ENCODE measurements around the gene TMEM131L. TPM values are rescaled to one million over a fixed set of nuclear protein-coding genes. Genes with fewer than 3 reads are reported as not detected.

Gene TMEM131L
- polyA plus RNA-seq, 4 donors, result 26.3 to 35.5 (median 26.9) TPM

- no peak for DNase-seq (ENCODE audit: low read depth in 4 of 4, low spot score in 3 of 4)
These were observed 52.7 kb downstream of the TMEM131L start for GRCh38 chr4:153518637-153519389.

- DNase-seq (ENCODE audit: low read depth in 4 of 4, low spot score in 3 of 4), result no peak
These were observed 53.5 kb downstream of the TMEM131L start for GRCh38 chr4:153519687-153520086.

DNA sequence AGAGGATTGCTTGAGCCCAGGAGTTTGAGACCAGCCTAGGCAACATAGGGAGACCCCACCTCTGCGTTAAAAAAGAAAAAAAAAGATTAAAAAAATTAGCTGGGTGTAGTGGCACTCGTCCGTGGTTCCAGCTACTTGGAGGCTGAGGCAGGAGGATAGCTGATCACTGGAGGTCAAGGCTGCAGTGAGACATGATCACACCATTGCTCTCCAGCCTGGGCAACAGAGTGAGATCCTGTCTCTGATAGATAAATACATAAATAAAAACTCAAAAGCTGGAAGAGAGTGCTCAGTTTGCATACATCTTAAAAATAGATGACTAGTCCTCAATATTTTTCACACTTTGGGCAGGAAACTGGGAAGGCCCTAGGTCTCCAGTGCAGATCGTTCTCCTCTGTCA lies 54.1 kb downstream of the TMEM131L start:
- DNase-seq (ENCODE audit: low read depth in 4 of 4, low spot score in 3 of 4), result no peak

GRCh38 chr4:153520801-153521329 lies 54.7 kb downstream of the TMEM131L start:
- no peak for DNase-seq (ENCODE audit: low read depth in 4 of 4, low spot score in 3 of 4)

DNA sequence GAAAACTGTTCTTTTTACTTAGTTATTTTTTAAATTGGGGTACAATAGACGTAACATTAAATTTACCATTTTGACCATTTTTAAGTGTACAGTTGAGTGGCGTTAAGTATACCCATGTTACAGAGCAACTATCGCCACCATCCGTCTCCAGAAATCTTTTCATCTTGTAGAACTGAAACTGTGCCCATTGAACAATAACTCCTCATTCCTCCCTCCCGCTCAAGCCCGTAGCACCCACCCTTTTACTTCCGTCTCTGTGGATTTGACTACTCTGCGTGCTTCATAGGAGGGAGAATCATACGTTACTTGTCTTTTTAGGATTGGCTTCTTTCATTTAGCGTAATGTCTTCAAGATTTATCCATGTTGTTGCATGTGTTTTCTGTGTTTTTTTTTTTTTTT lies 55.3 kb downstream of the TMEM131L start:
- no peak for DNase-seq (ENCODE audit: low read depth in 4 of 4, low spot score in 3 of 4)

GRCh38 chr4:153521999-153522801 lies 56.0 kb downstream of the TMEM131L start:
- no peak for DNase-seq (ENCODE audit: low read depth in 4 of 4, low spot score in 3 of 4)

DNA sequence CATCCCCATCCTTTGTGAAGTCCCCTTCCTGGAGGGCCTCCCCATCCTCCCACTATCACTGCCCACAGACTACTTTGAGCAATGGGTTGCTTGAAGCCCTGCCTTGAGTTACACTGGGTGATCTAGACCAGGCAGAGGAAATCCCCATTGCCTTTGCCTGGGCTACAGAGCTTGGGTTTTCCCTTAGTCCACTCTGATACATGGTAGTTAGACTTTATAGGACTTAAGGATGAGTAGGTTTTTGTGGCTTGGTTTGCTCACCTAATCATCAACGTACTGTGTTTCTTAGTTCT lies 56.6 kb downstream of the TMEM131L start:
- DNase-seq (ENCODE audit: low read depth in 4 of 4, low spot score in 3 of 4), result no peak

DNA sequence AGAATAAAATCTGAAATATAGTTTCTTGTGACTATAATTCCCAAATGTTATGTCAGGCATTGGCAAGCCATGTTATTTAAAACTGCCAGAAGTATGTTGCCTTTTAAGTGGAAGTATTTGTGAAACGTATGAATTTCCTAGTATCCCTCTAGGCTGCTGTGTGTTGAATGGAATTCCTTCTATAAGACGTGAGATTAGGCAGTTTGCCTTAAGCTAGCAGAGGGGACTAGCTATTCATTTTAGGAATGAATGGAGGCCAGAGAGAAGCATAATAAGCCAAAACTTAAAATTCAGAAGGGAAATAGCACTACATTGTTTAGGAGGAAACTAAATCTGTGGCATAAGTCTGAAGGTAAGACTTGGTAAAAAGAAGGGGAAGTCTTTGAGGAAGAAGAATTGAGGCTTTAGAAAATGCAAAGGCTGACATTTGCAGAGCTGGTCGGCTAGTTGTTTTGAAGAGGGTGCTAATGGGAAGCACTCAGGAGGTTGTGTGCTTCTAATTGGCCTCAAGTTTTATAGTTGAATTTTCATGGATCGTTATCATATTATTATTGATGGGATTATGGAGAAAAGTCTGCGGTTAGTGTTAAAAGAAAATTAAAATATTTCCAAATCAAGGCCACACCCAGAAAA lies 57.1 kb downstream of the TMEM131L start:
- DNase-seq (ENCODE audit: low read depth in 4 of 4, low spot score in 3 of 4), result no peak

- no peak for DNase-seq (ENCODE audit: low read depth in 4 of 4, low spot score in 3 of 4)
These were observed 57.8 kb downstream of the TMEM131L start for GRCh38 chr4:153523941-153524386.

DNA sequence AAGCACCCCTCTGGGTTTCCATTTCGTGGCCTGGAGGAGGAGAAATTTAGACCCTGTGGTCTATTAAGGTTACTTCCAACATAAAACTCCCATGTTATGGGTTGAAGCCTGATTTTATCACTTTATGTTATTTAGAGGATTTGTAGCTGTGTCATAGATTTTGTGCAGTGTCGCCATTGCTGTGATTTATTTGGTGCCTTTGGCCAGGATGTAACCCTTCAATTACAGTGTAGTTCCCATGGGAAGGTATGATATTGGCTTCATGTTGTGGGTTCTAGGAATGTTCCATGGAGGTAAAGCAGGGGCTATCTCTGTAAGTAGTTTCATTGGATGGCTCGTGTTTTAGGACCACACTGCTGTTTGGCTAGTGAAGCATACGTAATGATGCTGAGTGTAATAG lies 58.5 kb downstream of the TMEM131L start:
- no peak for DNase-seq (ENCODE audit: low read depth in 4 of 4, low spot score in 3 of 4)

DNA sequence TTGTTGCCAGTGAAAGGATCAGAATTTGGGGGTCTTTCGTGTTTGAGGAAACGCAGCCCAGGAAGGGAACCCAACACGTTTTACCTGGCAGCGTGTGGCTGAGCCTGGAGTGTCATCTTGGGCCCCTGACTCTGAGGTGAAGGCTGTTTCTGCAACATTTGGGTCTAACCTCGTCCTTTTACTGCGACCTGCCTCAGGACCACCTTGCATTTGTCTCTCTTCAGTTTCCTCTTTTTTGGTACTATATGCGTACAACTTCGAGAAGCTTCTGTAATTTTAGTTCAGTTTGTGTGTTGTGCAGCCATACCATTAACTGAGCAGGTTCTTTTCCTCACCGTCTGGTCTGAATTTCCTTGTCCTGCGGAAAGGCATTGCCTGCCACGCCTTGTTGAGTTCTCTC lies 61.5 kb downstream of the TMEM131L start:
- DNase-seq (ENCODE audit: low read depth in 4 of 4, low spot score in 3 of 4), result no peak

DNA sequence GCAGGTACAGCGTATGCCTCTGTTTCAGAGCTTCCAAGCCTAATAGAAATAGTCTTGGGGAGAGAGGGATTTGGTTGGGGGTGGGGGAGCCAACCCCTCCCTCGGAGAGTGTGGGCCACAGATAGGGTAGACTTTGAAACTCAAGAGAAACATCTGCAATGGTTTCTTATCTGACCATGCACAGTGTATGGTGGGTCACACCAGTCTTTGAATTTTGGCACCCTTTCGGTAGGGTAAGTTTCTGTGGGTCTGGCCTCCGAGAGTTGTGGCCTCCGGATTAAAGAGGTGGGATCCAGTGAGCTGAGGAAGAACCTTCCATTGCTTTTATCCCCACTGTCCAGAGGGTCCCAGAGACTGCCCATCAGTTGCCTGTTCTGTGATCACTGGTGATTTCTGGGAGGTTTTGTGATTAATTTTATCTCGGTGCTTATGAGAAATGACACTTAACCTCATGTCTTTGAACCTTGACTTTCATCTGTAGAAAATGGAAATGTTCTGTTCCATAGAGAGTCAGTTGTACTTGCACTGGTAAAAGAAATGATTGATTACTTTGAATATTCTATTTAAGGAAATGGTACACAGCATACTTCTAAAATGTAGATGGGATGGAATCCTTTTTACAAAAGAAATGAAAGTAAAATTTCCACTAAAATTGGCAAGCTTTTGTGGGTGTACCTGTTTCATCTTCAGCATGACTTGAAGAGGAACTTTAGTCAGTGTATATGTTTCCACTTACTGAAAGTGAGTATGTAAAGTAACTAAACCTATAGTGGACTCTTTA lies 62.7 kb downstream of the TMEM131L start:
- DNase-seq (ENCODE audit: low read depth in 4 of 4, low spot score in 3 of 4), result no peak

GRCh38 chr4:153529646-153530045 lies 63.5 kb downstream of the TMEM131L start:
- no peak for DNase-seq (ENCODE audit: low read depth in 4 of 4, low spot score in 3 of 4)

DNA sequence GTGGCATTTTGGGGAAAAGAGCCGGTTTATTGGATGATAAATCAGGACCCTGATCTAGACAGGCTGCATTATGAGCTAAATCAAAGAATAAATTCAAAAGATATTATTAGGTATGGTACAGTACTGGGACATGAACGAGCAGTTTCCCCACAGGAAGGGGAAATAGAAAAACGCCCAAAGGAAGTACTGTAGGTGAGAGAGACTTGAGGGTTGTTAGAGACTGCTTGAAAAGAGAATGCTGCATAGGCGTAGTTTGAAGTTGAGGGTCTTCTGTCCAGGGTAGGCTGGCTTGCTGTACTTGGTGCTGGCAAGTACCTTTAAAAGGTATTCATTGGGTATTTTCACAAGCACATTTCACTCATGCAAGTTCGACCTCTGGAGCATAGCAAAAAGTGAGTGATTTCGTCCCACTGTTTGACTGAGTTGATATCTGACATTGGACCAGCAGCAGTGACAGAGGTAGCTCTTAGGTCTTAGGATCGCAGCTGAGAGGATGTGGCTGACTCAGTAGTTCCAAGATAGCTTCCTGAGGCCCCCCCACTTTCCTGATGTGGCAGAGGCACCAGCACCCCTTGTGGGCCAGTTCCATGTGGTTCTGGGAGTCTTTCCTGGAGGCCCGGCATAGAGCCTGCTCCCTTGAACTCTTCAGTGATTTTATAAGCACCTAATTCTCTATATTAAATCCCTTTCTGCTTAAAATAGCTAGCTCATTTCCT lies 64.3 kb downstream of the TMEM131L start:
- DNase-seq (ENCODE audit: low read depth in 4 of 4, low spot score in 3 of 4), result no peak

- no peak for DNase-seq (ENCODE audit: low read depth in 4 of 4, low spot score in 3 of 4)
These were observed 64.8 kb downstream of the TMEM131L start for GRCh38 chr4:153531000-153531358.

GRCh38 chr4:153531976-153532626 lies 65.9 kb downstream of the TMEM131L start:
- DNase-seq (ENCODE audit: low read depth in 4 of 4, low spot score in 3 of 4), result no peak

DNA sequence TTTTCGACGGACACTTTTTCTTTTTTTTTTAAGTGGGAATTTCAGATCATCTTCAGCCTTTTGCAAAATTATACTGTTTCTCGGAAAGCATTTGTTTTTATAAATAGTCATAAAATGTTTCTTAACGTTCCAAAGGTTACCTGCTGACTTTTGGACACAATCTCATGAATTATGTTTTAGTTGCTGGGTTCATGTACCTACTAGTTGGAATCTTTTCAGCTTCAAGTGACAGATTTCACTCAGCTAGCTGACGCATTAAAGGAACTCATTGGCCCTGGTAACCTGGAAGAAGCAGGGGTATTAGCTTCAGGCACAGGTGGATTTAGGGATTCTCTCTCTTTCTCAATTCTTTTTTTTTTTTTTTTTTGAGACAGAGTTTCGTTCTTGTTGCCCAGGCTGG lies 66.5 kb downstream of the TMEM131L start:
- no peak for DNase-seq (ENCODE audit: low read depth in 4 of 4, low spot score in 3 of 4)

DNA sequence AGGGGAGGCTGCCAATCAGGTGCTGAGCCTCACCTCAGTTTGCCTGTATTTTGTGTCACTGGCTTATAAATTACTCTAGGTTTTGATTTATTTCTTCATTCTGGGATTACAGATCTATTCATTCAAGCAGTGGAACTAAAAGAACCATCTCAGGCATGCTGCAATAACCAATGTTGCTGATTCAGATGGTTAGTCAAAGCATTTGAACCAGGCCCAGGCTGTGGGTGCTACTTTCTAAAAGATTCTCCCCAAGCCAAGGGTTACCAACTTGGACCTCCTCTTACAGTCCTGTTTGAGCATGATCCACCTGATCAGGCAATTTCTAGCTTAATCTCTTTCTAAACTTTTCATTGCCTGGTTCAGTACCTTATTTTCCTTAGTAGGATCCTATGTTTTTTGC lies 67.2 kb downstream of the TMEM131L start:
- no peak for DNase-seq (ENCODE audit: low read depth in 4 of 4, low spot score in 3 of 4)

GRCh38 chr4:153534792-153535629 lies 68.9 kb downstream of the TMEM131L start:
- no peak for DNase-seq (ENCODE audit: low read depth in 4 of 4, low spot score in 3 of 4)
